HEK293T (cell line): ENCODE results near the gene CERCAM.

Experiments used
- CTCF ChIA-PET: fragments of 350-600 bp; formaldehyde crosslinking; extraction: SDS; loops from one replicate; lab custom pipeline; 2021; ENCODE audit warnings: antibody characterized with exemption, inconsistent platforms; lab: Yijun Ruan, JAX
- POLR2A ChIA-PET: fragments of 350-600 bp; formaldehyde crosslinking; extraction: SDS; loops from one replicate; lab custom pipeline; 2020; ENCODE audit warnings: antibody characterized with exemption, inconsistent platforms; lab: Yijun Ruan, JAX
- DNase-seq: peaks from one replicate; pipeline ENCODE4 v3.0.0; 2012; ENCODE audit warnings: mixed read lengths; ENCODE audit errors: extremely low spot score
- ARNT ChIP-seq: fragments of 450-650 bp; IDR thresholded peaks from 2 replicates; pipeline ENCODE4 v1.6.1; 2017; ENCODE audit warnings: mild to moderate bottlenecking
- BHLHE40 ChIP-seq: fragments of 450-650 bp; IDR thresholded peaks from 2 replicates; pipeline ENCODE4 v1.6.1; 2016; ENCODE audit warnings: mild to moderate bottlenecking, moderate library complexity, borderline replicate concordance
- CTBP1 ChIP-seq: fragments of 450-650 bp; IDR thresholded peaks from 2 replicates; pipeline ENCODE4 v1.6.1; 2016; ENCODE audit warnings: borderline replicate concordance
- ELF4 ChIP-seq: fragments of 450-650 bp; IDR thresholded peaks from 2 replicates; pipeline ENCODE4 v1.6.1; 2017; ENCODE audit warnings: antibody characterized with exemption
- FOXA1 ChIP-seq: fragments of 450-650 bp; IDR thresholded peaks from 2 replicates; pipeline ENCODE4 v1.6.1; 2016; ENCODE audit warnings: mild to moderate bottlenecking
- FOXK2 ChIP-seq: fragments of 450-650 bp; IDR thresholded peaks from 2 replicates; pipeline ENCODE4 v1.6.1; 2016; ENCODE audit warnings: mild to moderate bottlenecking
- FOXM1 ChIP-seq: fragments of 450-650 bp; IDR thresholded peaks from 2 replicates; pipeline ENCODE4 v1.6.1; 2017; ENCODE audit warnings: mild to moderate bottlenecking, borderline replicate concordance
- HDGF ChIP-seq: fragments of 450-650 bp; IDR thresholded peaks from 2 replicates; pipeline ENCODE4 v1.6.1; 2017; ENCODE audit warnings: antibody characterized with exemption, borderline replicate concordance
- L3MBTL2 ChIP-seq: fragments of 450-650 bp; conservative IDR thresholded peaks from 2 replicates; pipeline ENCODE4 v1.6.1; 2016; ENCODE audit warnings: mild to moderate bottlenecking
- LEF1 ChIP-seq: fragments of 450-650 bp; IDR thresholded peaks from 2 replicates; pipeline ENCODE4 v1.6.1; 2017; ENCODE audit warnings: mild to moderate bottlenecking, borderline replicate concordance
- NFRKB ChIP-seq: fragments of 450-650 bp; IDR thresholded peaks from 2 replicates; pipeline ENCODE4 v1.6.1; 2016; ENCODE audit warnings: mild to moderate bottlenecking, moderate library complexity
- PKNOX1 ChIP-seq: fragments of 450-650 bp; IDR thresholded peaks from 2 replicates; pipeline ENCODE4 v1.6.1; 2016
- SP1 ChIP-seq: fragments of 450-650 bp; IDR thresholded peaks from 2 replicates; pipeline ENCODE4 v1.6.1; 2017
- SUZ12 ChIP-seq: fragments of 450-650 bp; IDR thresholded peaks from 2 replicates; pipeline ENCODE4 v1.6.1; 2016; ENCODE audit warnings: mild to moderate bottlenecking
- TARDBP ChIP-seq: fragments of 450-650 bp; IDR thresholded peaks from 2 replicates; pipeline ENCODE4 v1.6.1; 2016
- ZNF384 ChIP-seq: fragments of 450-650 bp; IDR thresholded peaks from 2 replicates; pipeline ENCODE4 v1.6.1; 2016

Gene CERCAM

GRCh38 chr9:128375865-128376264 lies 44.8 kb upstream of the CERCAM start:
- POLR2A ChIA-PET = no interaction called here

GRCh38 chr9:128382261-128382660 lies 38.4 kb upstream of the CERCAM start:
- no peak for DNase-seq
- POLR2A ChIA-PET = interaction anchor here (3.5 kb wide), 1 partner anchor 11 kb away, joined by 16 read pairs; the partner anchor contains the start of gene URM1
- TF ChIP-seq FOXK2 (no peak), SP1 (no peak), ELF4 (no peak), FOXA1 (no peak), FOXM1 (no peak), BHLHE40 (no peak), ARNT (no peak), ZNF384 (no peak), LEF1 (no peak), CTBP1 (no peak), TARDBP (no peak), L3MBTL2 (no peak), SUZ12 (no peak)
- CTCF ChIA-PET = no interaction called here

More at GRCh38 chr9:128375865-128376264, 44.8 kb upstream of the CERCAM start:
- no peak for TF ChIP-seq LEF1
- no peak for TF ChIP-seq FOXA1
- TF ChIP-seq HDGF = no peak
- no peak for TF ChIP-seq BHLHE40
- no peak for TF ChIP-seq L3MBTL2
- no peak for TF ChIP-seq NFRKB
- CTCF ChIA-PET = no interaction called here
- no peak for DNase-seq

- no peak for TF ChIP-seq NFRKB
- TF ChIP-seq TARDBP = no peak
- TF ChIP-seq FOXA1 = no peak
- TF ChIP-seq PKNOX1 = no peak
- no peak for TF ChIP-seq ZNF384
- no peak for TF ChIP-seq FOXK2
- TF ChIP-seq LEF1 = no peak
- no peak for DNase-seq
- POLR2A ChIA-PET = interaction anchor here (3.5 kb wide), 1 partner anchor 12 kb away, joined by 16 read pairs; the partner anchor contains the start of gene URM1
- CTCF ChIA-PET = no interaction called here
Observed at GRCh38 chr9:128383007-128383753, 37.5 kb upstream of the CERCAM start.

- no peak for DNase-seq
- CTCF ChIA-PET = no interaction called here
- TF ChIP-seq FOXA1 = no peak
- no peak for TF ChIP-seq FOXK2
- no peak for TF ChIP-seq PKNOX1
- no peak for TF ChIP-seq L3MBTL2
- TF ChIP-seq SP1 = no peak
- no peak for TF ChIP-seq TARDBP
- no peak for TF ChIP-seq FOXM1
- POLR2A ChIA-PET = interaction anchor here (3.5 kb wide), 1 partner anchor 13 kb away, joined by 16 read pairs; the partner anchor contains the start of gene URM1
Observed at GRCh38 chr9:128383791-128384190, 36.9 kb upstream of the CERCAM start.

- DNase-seq = no peak
- ChIA-PET POLR2A (interaction anchor here (3.5 kb wide), 1 partner anchor 14 kb away, joined by 16 read pairs; the partner anchor contains the start of gene URM1), CTCF (no interaction called here)
- TF ChIP-seq FOXK2 = no peak
- TF ChIP-seq CTBP1 = no peak
- no peak for TF ChIP-seq ZNF384
Observed at GRCh38 chr9:128384801-128385495, 35.7 kb upstream of the CERCAM start.

- ChIA-PET POLR2A (interaction anchor here (3.5 kb wide), 1 partner anchor 15 kb away, joined by 16 read pairs; the partner anchor contains the start of gene URM1), CTCF (no interaction called here)
- TF ChIP-seq FOXM1 (no peak), HDGF (no peak), CTBP1 (no peak), FOXA1 (no peak), LEF1 (no peak), SP1 (no peak), L3MBTL2 (no peak), NFRKB (no peak), BHLHE40 (no peak), ZNF384 (no peak), PKNOX1 (no peak), SUZ12 (no peak), TARDBP (no peak), ARNT (no peak), ELF4 (no peak), FOXK2 (no peak)
- DNase-seq = no peak
Observed at GRCh38 chr9:128385496-128386460, 34.9 kb upstream of the CERCAM start.
